HG03108 (cell line): Measurements from ENCODE around the gene PIGX.

Experiments used
- ATAC-seq: cut with Tn5 transposase; IDR thresholded peaks from one replicate; pipeline ENCODE4 v1.9.1; 2021; ENCODE audit warnings: moderate library complexity; ENCODE audit not compliant: unreplicated experiment

PIGX gene

DNA sequence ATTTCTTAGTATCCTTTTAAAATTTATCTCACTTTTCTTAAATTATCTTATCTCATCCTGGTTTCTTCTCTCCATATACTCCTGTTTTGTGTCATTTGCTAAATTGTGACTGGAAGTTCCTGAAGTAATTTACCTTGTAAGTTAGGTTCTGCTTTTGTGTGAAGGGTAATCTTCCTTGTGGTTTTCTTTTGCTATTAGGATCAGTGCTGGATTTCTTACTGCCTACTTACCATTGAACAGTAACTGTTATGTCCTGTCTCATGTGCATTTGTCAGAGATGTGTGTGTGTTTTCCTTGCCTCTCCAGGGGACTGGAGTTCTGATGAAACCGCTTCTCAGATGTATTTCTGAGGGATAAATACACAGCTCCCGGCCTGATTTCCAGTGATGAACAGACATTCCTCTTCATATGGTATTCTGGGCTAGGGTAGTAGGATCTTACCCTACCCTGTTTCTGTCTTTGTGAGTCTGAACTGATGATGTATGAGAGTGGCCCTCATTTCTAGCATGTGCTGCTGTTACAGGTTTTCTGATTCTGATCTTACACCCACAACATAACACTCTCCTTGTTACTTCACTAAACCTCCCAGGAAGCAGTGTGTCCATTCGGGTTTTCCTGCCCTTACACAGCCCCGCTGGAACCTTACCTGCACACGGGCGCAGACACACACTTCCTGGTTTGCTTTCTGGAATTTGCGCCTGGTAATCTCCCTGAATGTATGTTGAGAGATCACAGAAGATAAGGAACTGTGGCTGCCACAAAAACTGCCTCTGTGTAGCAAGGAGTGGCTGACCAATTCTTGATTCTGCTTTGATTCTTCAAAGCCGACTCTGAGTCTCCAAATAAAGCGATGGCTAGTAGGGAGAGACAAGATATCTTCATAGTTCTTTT, 42.2 kb downstream of the PIGX start:
- no peak for ATAC-seq

DNA sequence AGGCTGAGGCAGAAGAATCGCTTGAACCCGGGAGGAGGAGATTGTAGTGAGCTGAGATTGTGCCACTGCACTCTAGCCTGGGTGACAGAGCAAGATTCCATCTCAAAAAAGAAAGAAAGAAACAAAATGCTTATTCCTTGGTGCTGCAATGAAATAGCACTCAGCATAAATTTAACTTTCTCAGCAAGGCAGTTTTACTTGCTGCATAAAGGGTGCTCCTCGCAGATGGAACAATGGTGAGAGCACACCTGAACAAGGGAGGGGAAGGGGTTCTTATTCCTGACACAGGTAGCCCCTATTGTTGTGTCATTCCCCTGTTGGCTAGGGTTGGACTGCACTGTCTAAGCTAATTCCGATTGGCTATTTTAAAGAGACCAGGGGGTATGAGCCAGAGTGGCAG, 44.6 kb downstream of the PIGX start:
- ATAC-seq: no peak

DNA sequence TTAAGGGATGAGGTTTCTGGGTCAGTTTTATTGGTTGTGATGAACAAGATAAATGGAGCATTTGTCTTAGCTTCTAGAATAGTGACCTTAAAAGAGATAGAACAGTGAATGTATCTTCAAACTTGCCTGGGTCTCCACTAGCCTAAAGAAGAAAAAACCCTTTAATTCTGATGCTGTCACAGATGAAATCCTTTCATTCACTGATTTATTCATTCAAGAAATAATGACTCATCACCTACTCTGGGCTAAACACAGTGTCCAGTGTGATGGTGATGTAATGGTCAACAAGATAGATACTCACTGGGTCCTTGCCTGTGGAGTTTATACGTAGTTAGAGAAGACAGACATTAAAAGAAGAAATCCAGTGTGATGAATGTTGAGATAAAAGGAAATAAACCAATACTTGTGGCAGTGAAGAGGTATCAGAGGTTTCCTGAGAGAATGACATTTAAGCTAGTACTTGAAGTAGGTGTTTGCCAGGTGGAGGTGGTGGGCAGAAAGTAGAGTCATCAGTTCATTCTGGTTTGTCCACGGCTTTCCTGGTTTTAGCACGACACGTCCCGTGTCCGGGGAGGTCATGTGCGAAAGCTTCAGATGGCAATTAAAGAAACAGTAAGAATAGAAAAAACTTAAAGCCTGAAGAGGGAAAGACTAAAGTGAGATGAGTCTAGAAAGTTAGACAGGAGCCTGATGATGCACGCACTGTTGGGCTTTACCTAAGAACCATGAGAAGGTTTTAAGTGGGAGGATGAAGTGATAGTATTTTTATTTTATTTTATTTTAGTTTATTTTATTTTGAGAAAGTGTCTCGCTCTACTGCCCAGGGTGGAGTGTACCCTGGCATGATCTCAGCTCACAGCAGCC, 45.9 kb downstream of the PIGX start:
- no peak for ATAC-seq

DNA sequence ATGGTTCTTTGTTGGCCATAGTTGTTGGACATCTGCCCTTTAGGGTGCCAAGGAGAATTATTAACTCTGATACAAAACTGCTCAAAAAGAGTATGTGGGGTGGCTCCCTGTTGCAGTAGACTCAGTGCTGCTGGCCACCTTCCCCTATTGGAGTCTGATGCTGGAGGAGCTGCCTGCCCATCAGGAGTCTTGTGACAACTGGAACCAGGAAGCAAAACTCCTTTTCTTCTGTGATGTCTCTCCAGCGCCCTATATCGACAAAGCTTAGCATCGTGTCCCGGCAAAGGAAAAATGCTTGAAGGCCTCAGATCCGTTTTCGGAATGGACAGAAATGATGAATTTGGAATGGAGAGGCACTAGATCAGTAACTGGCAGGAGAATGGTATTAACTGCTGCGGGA, 51.0 kb downstream of the PIGX start:
- ATAC-seq: no peak

DNA sequence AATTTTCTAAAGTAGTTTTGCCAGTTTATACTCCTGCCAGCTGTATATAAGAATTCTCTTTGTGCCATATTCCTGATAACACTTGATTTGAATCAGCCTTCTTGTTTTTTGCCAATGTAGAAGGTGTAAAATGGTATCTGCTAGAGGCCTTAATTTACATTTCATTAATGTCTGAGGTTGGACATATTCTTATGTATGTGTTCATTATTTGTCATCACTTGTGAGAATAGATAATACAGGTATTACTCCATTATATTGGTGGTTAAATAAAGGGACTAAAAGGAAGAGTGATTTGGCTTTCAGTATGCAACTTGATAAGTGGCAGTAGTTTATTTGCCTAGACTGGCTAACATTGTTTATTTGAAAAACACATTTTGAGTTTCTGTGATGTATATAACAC, 53.3 kb downstream of the PIGX start:
- no peak for ATAC-seq

DNA sequence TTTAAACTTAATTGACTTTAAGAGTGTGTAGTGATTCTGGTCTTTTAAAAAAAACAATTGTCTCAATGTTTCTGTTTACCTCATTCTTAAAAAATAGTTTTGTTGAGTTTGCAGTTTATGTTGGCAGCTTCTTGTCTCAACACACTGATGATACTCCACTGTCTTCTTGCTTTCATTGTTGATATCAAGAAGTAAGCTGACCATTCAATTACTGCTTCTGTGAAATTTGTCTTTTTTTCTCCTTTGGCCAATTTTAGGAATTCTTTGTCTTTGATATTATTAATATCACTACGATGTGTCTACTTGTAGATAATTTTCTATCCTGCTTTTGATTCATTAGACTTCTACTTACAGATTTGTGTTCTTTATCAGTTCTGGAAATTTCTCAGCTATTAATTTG, 58.9 kb downstream of the PIGX start:
- no peak for ATAC-seq

DNA sequence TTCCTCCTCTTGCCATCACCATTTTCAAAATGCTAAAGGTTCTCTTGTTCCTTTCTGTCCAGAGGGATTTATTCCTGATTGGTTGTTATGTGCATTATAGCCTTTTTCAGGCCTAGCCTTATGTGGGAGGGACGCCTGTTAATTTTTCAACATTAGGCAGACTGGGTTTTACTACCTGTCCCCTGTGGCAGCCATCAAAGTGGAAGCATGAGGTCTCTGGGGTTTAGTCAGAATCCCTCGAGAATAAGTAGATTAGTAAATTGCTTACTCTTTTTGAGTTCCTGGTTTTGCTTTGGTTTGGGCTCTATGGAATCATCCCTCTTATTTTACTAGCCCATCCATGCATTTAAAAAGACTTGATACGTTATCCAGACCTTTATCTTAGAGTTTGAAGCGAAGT, 59.9 kb downstream of the PIGX start:
- peak; percentile 51 for ATAC-seq

DNA sequence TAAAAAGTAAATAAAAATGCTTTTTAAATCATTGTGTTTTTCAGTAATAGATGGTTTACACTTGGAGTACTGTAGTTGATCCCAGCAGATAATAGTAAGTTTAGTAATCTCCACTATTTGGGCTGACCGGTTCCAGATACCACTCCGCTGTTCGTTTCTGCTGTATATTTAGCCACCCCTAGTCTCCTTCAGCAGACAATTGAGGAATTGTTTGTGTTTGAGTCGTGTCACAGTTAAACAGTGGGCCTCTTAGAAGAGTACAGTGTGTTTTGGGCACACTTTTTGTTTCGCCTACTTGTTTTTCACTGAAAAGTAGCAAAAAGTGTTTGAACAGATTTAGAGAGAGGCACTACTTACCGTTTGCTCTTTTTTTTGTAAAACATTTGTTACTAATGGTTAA, 60.7 kb downstream of the PIGX start:
- ATAC-seq: no peak

DNA sequence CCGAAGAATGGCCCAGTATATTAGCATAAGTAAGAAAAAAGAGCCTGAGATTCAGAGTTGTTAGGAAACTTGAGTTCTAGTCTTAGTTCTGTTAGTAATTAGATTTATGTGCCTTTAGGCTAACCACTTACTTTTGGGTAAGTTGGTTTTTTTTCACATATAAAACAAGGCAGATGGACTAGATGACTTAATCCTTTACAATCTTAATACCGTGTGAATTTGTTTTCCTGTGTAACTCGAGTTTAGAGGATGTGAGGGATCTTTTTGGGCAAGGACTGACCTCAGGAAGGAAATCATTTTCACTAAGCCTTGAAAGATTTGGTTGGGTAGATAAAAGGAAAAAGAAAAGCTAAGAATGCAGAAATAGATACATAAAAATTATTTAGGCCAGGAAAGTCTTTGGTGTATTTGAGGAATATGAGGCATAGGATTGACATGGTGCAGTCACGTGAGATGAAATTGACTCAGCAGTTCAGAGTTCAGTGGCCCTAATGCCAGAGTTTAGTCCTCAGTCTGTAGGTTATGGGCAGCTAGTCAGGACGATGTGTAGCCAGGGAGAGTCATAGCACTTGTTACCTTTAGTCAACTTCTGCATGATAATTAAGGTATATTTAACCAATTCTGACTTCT, 62.1 kb downstream of the PIGX start:
- ATAC-seq: no peak

DNA sequence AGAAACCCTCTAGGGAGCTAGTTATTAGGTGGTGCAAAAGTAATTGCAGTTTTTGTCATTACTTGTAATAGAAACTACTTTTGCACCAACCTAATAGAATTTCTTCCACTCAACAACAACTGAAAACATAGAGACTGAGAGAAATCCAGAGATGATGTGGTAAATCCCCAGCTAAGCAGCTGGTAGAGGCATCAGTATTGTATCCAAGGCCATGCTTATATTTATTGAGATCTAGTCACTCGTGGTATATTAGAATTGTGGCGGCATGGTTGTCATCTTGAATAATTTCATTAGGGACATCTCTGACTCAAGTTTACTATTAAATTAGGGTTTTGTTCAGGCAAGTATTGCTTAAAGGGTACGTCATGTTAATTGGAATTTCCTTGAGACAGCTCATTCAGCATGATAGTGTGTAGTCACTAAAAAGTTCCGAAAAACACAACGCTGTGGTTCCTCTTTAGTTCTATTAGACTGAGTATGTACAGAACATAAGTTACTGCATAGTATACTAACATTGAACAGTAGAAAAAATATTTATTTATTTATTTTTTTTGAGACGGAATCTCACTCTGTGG, 62.8 kb downstream of the PIGX start:
- ATAC-seq: no peak

DNA sequence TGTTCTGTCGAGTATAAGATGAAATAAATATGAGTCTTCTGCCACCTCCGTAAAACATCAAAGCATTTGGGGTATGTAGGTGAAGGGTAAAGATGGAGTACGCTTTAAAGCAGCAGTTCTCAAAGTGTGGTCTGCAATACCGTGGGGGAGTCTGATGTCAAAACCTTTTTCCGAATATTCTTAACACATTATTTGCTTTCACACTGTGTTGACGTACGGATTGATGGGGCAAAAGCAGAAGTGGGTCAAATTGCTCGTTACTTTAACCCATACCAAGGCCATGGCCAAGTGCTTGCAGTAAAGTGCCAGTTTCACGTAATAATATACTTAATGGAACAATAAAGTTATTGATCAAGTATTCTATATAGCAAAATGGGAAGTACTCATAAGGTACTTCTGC, 63.8 kb downstream of the PIGX start:
- ATAC-seq: no peak

DNA sequence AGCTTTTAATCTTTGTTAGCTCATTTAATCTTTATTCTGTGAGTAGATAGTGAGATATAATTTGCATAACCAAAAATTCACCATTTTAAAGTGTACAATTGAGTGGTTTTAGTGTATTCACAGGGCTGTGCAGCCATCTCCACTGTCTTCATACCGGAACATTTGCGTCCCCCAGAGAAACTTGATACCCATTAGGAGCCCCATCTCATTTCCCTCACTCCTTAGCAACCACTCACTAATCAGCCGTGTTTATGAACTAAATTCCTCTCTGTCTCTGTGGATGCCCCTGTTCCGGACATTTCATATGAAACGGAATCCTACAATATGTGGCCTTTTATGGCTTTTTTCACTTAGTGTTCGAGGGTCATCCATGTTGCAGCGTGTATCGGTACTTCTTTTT, 65.7 kb downstream of the PIGX start:
- no peak for ATAC-seq

DNA sequence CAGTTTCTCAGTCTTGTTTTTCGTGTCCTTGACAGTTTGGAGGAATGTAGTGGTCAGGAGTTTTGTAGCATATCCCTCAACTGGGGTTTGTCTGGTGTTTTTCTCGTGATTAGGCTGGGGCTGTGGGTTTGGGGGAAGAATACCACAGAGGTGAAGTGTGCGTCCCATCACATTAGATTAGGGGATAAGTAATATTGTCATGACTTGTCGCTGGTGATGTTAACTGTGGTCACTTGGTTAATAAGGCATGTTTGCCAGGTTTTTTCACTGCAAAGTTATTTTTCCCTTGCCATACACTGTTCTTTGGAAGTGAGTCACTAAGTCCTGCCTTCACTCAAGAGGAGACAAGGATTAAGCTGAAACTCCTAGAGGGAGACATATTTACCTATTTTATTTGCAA, 66.6 kb downstream of the PIGX start:
- no peak for ATAC-seq

DNA sequence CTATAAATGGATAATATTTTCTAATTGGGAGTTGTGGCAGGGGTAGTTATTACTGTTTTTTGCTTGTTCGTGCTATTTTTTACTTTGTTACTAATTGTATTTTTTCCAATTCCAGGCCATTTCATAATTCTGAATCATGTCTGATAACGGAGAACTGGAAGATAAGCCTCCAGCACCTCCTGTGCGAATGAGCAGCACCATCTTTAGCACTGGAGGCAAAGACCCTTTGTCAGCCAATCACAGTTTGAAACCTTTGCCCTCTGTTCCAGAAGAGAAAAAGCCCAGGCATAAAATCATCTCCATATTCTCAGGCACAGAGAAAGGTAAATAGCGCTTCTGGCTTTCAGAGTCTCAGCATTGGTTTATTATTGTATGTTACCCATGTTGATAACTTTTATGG, 70.3 kb downstream of the PIGX start:
- ATAC-seq: no peak
